Fibroblast of lung (primary cell): ENCODE measurements around the gene PCBP3. TPM values are rescaled to one million over a fixed set of nuclear protein-coding genes. Genes with fewer than 3 reads are reported as not detected.

Experiments
- DNase-seq, 2 donors: peaks; one replicate each; pipeline versions ENCODE4 v3.0.0 to v3.0.0-alpha.2; 2010; ENCODE audit warnings: low read depth in 2 of 2
- H2AFZ ChIP-seq: 2 replicates; pipeline ENCODE4 v1.5.1; 2012; ENCODE audit warnings: low read length, control low read depth, inconsistent platforms
- H3K27ac ChIP-seq: 2 replicates; pipeline ENCODE4 v1.5.1; 2011; ENCODE audit warnings: low read length, control low read depth; ENCODE audit not compliant: insufficient read depth
- H3K27me3 ChIP-seq: 2 replicates; pipeline ENCODE4 v1.5.1; 2011; ENCODE audit warnings: mild to moderate bottlenecking, low read length; ENCODE audit not compliant: control insufficient read depth, insufficient read depth
- H3K36me3 ChIP-seq: 2 replicates; pipeline ENCODE4 v1.5.1; 2011; ENCODE audit warnings: low read length; ENCODE audit not compliant: control insufficient read depth, insufficient read depth
- H3K4me1 ChIP-seq: 2 replicates; pipeline ENCODE4 v1.5.1; 2011; ENCODE audit warnings: low read length; ENCODE audit not compliant: control insufficient read depth, insufficient read depth; ENCODE audit errors: extremely low read depth
- H3K4me2 ChIP-seq: 2 replicates; pipeline ENCODE4 v1.5.1; 2011; ENCODE audit warnings: low read length, control low read depth; ENCODE audit not compliant: insufficient read depth; ENCODE audit errors: extremely low read depth
- H3K4me3 ChIP-seq, 4 experiments: fragments of 200-600 bp in 1 of 4; sonication (generic) in 1 of 4; replicated peaks in 1 of 4; 2 replicates each; pipeline ENCODE4 v1.5.1; 2011 to 2016; ENCODE audit warnings: low read length in 4 of 4, low read depth in 3 of 4, mild to moderate bottlenecking in 3 of 4, control low read depth in 2 of 4, inconsistent platforms in 1 of 4, mixed read lengths in 1 of 4; ENCODE audit not compliant: insufficient read depth in 1 of 4; ENCODE audit errors: control extremely low read depth in 1 of 4
- H3K79me2 ChIP-seq: 2 replicates; pipeline ENCODE4 v1.5.1; 2012; ENCODE audit warnings: mild to moderate bottlenecking, low read length, inconsistent platforms; ENCODE audit not compliant: control insufficient read depth, insufficient read depth
- H3K9ac ChIP-seq: 2 replicates; pipeline ENCODE4 v1.5.1; 2011; ENCODE audit warnings: mild to moderate bottlenecking, low read length, control low read depth; ENCODE audit not compliant: insufficient read depth
- H3K9me3 ChIP-seq: 2 replicates; pipeline ENCODE4 v1.5.1; 2012; ENCODE audit warnings: low read depth, low read length; ENCODE audit not compliant: control insufficient read depth, insufficient read depth
- H4K20me1 ChIP-seq: 2 replicates; pipeline ENCODE4 v1.5.1; 2011; ENCODE audit warnings: low read length; ENCODE audit not compliant: control insufficient read depth, insufficient read depth; ENCODE audit errors: extremely low read depth
- EZH2 ChIP-seq: IDR thresholded peaks from 2 replicates; pipeline ENCODE4 v1.5.1; 2012; ENCODE audit warnings: low read length, control low read depth, mild to moderate bottlenecking; ENCODE audit errors: missing control alignments
- polyA plus RNA-seq, 2 donors: library from polyadenylated mRNA; depleted of rRNA in 1 of 2; stranded (reverse) in 1 of 2; unstranded in 1 of 2; fragments of >200 nt; gene quantifications; 2 replicates each; pipeline ENCODE4 v1.2.1, GENCODE V29; 2011 to 2012; ENCODE audit warnings: missing spikeins in 1 of 2
- total RNA-seq: library from RNA; depleted of rRNA; stranded (reverse); fragments of >200 nt; gene quantifications from 2 replicates; pipeline ENCODE4 v1.2.1, GENCODE V29; 2014
- TF ChIP-seq, protein P1 (sequence below), 2 donors: IDR thresholded peaks in 1 of 2; conservative IDR thresholded peaks in 1 of 2; 1 replicate in 1 of 2; 2 replicates in 1 of 2; pipeline ENCODE4 v1.5.1; 2011 to 2012; ENCODE audit warnings: low read length in 2 of 2, control low read depth in 1 of 2, inconsistent platforms in 1 of 2, low read depth in 1 of 2, mild to moderate bottlenecking in 1 of 2

PCBP3 gene
- total and polyA plus RNA-seq, 2 donors (not counting 1 experiment from before 2014, with no cell fraction given), result 0.51 to 1.7 TPM

DNA sequence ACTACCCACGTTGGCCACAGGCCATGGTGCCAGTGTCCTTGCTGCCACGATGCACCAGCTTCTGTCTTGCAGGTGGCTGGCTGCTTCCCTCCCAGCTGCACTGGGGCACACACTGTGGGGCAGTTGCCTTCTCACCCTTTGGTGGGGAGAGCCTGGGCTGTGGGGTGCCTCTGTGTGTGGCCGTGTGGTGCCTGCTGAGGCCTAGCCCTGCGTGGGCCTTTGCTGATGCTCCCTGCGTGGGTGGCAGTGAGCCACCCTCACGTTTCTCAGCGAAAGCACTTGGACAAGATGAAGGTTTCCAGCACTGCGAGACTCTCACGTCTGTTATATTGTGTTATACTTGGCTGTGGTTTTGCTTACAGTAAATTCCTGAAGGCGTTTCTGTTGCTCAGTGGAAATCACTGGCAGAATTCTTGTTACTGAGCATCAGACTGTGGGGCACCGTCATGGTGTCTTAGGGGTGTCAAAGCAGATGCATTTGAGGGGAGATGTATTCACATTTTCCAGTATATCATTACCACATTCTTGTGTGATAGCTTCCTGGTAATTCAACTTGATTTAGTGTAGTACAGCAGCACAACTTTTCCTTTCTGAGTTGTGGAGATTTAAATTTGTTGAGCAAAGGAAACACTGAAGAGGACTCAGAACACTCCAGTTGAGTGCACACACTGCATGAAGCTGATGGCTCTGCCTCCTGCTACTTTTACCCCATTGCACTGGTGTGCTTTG is 124.7 kb downstream of the PCBP3 start:
- Histone ChIP-seq H3K9me3 (no peaks in the 10 kb centered on the region), H3K4me2 (no peak overlapping the region), H3K27ac (no peak overlapping the region), H3K27me3 (no peaks in the 10 kb centered on the region), H2AFZ (no peak overlapping the region), H3K36me3 (no peaks in the 10 kb centered on the region), H3K4me3 (no peak overlapping the region), H3K4me1 (no peaks in the 10 kb centered on the region), H3K79me2 (no peaks in the 10 kb centered on the region), H4K20me1 (no peaks in the 10 kb centered on the region), H3K9ac (no peak overlapping the region)
- TF ChIP-seq, protein P1, sequence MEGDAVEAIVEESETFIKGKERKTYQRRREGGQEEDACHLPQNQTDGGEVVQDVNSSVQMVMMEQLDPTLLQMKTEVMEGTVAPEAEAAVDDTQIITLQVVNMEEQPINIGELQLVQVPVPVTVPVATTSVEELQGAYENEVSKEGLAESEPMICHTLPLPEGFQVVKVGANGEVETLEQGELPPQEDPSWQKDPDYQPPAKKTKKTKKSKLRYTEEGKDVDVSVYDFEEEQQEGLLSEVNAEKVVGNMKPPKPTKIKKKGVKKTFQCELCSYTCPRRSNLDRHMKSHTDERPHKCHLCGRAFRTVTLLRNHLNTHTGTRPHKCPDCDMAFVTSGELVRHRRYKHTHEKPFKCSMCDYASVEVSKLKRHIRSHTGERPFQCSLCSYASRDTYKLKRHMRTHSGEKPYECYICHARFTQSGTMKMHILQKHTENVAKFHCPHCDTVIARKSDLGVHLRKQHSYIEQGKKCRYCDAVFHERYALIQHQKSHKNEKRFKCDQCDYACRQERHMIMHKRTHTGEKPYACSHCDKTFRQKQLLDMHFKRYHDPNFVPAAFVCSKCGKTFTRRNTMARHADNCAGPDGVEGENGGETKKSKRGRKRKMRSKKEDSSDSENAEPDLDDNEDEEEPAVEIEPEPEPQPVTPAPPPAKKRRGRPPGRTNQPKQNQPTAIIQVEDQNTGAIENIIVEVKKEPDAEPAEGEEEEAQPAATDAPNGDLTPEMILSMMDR (conservative IDR thresholded peaks at IDR 0.05 in 1 of 2, IDR thresholded peaks at IDR 0.05 in 1 of 2; ENCODE audit: low read depth in 1 of 2, low read length in 2 of 2), result no peak
- TF ChIP-seq EZH2, result no peak
- DNase-seq, result peak; percentile 21 to 64

DNA sequence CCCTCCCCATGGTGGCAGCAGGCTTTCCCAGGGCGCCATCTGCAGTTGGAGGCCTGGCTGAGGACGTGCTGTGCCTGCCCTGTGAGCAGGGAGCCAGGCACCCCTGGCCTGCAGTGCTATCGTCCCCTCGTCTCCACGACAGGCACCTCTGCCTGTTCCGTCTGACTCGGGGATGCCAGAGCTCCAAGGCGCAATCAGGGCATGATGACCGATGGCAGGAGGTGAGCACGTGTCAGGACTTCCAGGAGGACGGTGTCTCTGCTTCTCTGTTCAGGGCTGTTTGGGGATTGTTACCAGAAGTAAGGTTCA is 125.2 kb downstream of the PCBP3 start:
- no peak overlapping the region for H2AFZ ChIP-seq
- no peak overlapping the region for H3K4me3 ChIP-seq
- H3K9ac ChIP-seq, result no peak overlapping the region
- DNase-seq, result no peak
- H3K36me3 ChIP-seq, result no peaks in the 10 kb centered on the region
- no peak overlapping the region for H3K27ac ChIP-seq
- TF ChIP-seq, protein P1 (conservative IDR thresholded peaks at IDR 0.05 in 1 of 2, IDR thresholded peaks at IDR 0.05 in 1 of 2; ENCODE audit: low read depth in 1 of 2, low read length in 2 of 2), result no peak
- TF ChIP-seq EZH2, result no peak
- H3K4me1 ChIP-seq, result no peaks in the 10 kb centered on the region
- no peaks in the 10 kb centered on the region for H3K9me3 ChIP-seq
- no peak overlapping the region for H3K4me2 ChIP-seq
- H3K27me3 ChIP-seq, result no peaks in the 10 kb centered on the region
- no peaks in the 10 kb centered on the region for H4K20me1 ChIP-seq
- no peaks in the 10 kb centered on the region for H3K79me2 ChIP-seq

DNA sequence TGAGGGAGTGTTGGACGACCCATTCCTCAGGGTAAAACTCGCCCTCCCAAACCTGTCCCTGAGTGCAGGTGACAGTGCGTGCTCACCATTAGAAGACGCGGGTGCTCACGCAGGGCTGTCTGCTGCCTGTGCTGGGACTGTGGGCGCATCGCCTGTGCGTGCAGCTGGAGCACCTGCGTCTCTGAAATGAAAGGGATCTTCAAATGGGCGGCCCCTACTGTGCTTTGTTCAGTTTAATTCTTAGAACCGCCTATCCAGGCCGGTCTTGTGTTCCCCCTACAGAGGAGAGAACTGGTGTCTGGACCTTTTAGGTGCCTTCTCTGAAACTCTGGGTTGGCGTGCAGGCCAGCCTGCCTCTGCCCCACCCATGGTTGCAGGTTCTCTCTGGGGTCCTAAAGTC is 125.8 kb downstream of the PCBP3 start:
- no peak for DNase-seq
- Histone ChIP-seq H3K79me2 (no peaks in the 10 kb centered on the region), H3K9ac (no peak overlapping the region), H3K4me3 (no peak overlapping the region), H2AFZ (no peak overlapping the region), H3K4me1 (no peaks in the 10 kb centered on the region), H3K36me3 (no peaks in the 10 kb centered on the region), H3K9me3 (no peaks in the 10 kb centered on the region), H4K20me1 (no peaks in the 10 kb centered on the region), H3K27me3 (no peaks in the 10 kb centered on the region), H3K27ac (no peak overlapping the region), H3K4me2 (no peak overlapping the region)
- no peak for TF ChIP-seq EZH2
- TF ChIP-seq, protein P1 (conservative IDR thresholded peaks at IDR 0.05 in 1 of 2, IDR thresholded peaks at IDR 0.05 in 1 of 2; ENCODE audit: low read depth in 1 of 2, low read length in 2 of 2), result no peak
